SK-N-SH treated with all-trans-retinoic acid at 6 μM for 48 hours (cell line): ENCODE data around the gene ELK4.

ENCODE experiments used
- ARNTL ChIP-seq: fragments of 450-650 bp; formaldehyde crosslinking; IDR thresholded peaks from 2 replicates; pipeline ENCODE4 v1.5.0; 2020; ENCODE audit warnings: low read depth, mild to moderate bottlenecking, moderate library complexity, borderline replicate concordance
- BACH2 ChIP-seq: fragments of 250-450 bp; sonication (Bioruptor Pico); IDR thresholded peaks from 2 replicates; pipeline ENCODE4 v1.9.0; 2021; ENCODE audit warnings: mild to moderate bottlenecking, borderline replicate concordance
- GLIS3 ChIP-seq: fragments of 250-450 bp; sonication (Bioruptor Pico); IDR thresholded peaks from 2 replicates; pipeline ENCODE4 v1.5.0; 2020; ENCODE audit warnings: mild to moderate bottlenecking, moderate library complexity
- OSR1 ChIP-seq: fragments of 250-450 bp; sonication (Bioruptor Pico); IDR thresholded peaks from 2 replicates; pipeline ENCODE4 v1.8.0; 2022; ENCODE audit warnings: moderate library complexity, mild to moderate bottlenecking, inconsistent platforms
- SNAI2 ChIP-seq: fragments of 250-450 bp; sonication (Bioruptor Pico); IDR thresholded peaks from 2 replicates; pipeline ENCODE4 v1.5.0; 2020; ENCODE audit warnings: mild to moderate bottlenecking, moderate library complexity
- ZFP3 ChIP-seq: fragments of 250-450 bp; sonication (Bioruptor Pico); IDR thresholded peaks from 2 replicates; pipeline ENCODE4 v1.5.0; 2020; ENCODE audit warnings: mild to moderate bottlenecking, moderate library complexity

GRCh38 chr1:205612556-205612955, 19.3 kb downstream of the ELK4 start:
- TF ChIP-seq SNAI2 (CRISPR knock-in tag) (no peak), BACH2 (CRISPR knock-in tag) (no peak), OSR1 (no peak), GLIS3 (CRISPR knock-in tag) (no peak), ZFP3 (no peak), ARNTL (CRISPR knock-in tag) (no peak)
